ENCODE results near the gene DHX36. TPM values are rescaled to one million over a fixed set of nuclear protein-coding genes. Genes with fewer than 3 reads are reported as not detected.

DHX36 gene
- total and polyA plus RNA-seq, 12 donors: 17.4 to 84.6 (median 43.1) TPM

- no peak overlapping the region for H3K4me3 ChIP-seq
- H3K27me3 ChIP-seq: no peaks in the 10 kb centered on the region
- H3K36me3 ChIP-seq (replicated peaks in 1 of 2): peaks cover 0 to 70% of the 10 kb centered on the region in 2 donors
- TF ChIP-seq CTCF (IDR thresholded peaks at IDR 0.05): no peak
- no peak for TF ChIP-seq POLR2A (IDR thresholded peaks at IDR 0.05)
- intact Hi-C loops (cut with DNase I): no loop called here
- peaks cover 0 to 3% of the 10 kb centered on the region in 2 donors for H3K4me1 ChIP-seq (replicated peaks in 1 of 2)
- no peak for DNase-seq
- H3K9me3 ChIP-seq (replicated peaks in 1 of 3): no peaks in the 10 kb centered on the region
- WGBS, 4 donors: 91 to 94% (median 93%) methylated on average over 3 of the region's 3 CpGs
- H3K27ac ChIP-seq: no peak overlapping the region
Observed at GRCh38 chr3:154304936-154305335, 19.4 kb downstream of the DHX36 start.

GRCh38 chr3:154304116-154304786, 20.0 kb downstream of the DHX36 start:
- Histone ChIP-seq H3K27me3 (no peaks in the 10 kb centered on the region), H3K27ac (no peak overlapping the region), H3K4me1 (replicated peaks in 1 of 2) (peaks cover 0 to 3% of the 10 kb centered on the region in 2 donors), H3K9me3 (replicated peaks in 1 of 3) (no peaks in the 10 kb centered on the region), H3K36me3 (replicated peaks in 1 of 2) (peaks cover 0 to 70% of the 10 kb centered on the region in 2 donors), H3K4me3 (no peak overlapping the region)
- no peak for DNase-seq
- TF ChIP-seq POLR2A (IDR thresholded peaks at IDR 0.05) (no peak), CTCF (IDR thresholded peaks at IDR 0.05) (no peak)
- intact Hi-C loops (cut with DNase I): no loop called here

- intact Hi-C loops (cut with DNase I): no loop called here
- H3K27ac ChIP-seq: no peak overlapping the region
- H3K27me3 ChIP-seq: no peaks in the 10 kb centered on the region
- no peaks in the 10 kb centered on the region for H3K9me3 ChIP-seq (replicated peaks in 1 of 3)
- WGBS, 4 donors: 80 to 92% (median 87%) methylated on average over 3 of the region's 3 CpGs
- H3K36me3 ChIP-seq (replicated peaks in 1 of 2): peaks cover 0 to 73% of the 10 kb centered on the region in 2 donors
- H3K4me3 ChIP-seq: no peak overlapping the region
- DNase-seq: no peak
- no peak for TF ChIP-seq CTCF (IDR thresholded peaks at IDR 0.05)
- no peak for TF ChIP-seq POLR2A (IDR thresholded peaks at IDR 0.05)
- H3K4me1 ChIP-seq (replicated peaks in 1 of 2): no peaks in the 10 kb centered on the region
Observed at GRCh38 chr3:154301561-154301960, 22.7 kb downstream of the DHX36 start.

- Histone ChIP-seq H3K27ac (no peak overlapping the region), H3K4me1 (replicated peaks in 1 of 2) (no peaks in the 10 kb centered on the region), H3K27me3 (no peaks in the 10 kb centered on the region), H3K36me3 (replicated peaks in 1 of 2) (peaks cover 0 to 56% of the 10 kb centered on the region in 2 donors), H3K9me3 (replicated peaks in 1 of 3) (no peaks in the 10 kb centered on the region), H3K4me3 (no peak overlapping the region)
- DNase-seq: no peak
- no peak for TF ChIP-seq POLR2A (IDR thresholded peaks at IDR 0.05)
- TF ChIP-seq CTCF (IDR thresholded peaks at IDR 0.05): no peak
- intact Hi-C loops (cut with DNase I): no loop called here
- 96 to 98% (median 97%) methylated on average over 2 of the region's 2 CpGs for WGBS, 4 donors
Observed at GRCh38 chr3:154294016-154294415, 30.3 kb downstream of the DHX36 start.

All from adrenal gland (tissue), 12 donors.